ENCODE results near the gene GLDN. TPM values are rescaled to one million over a fixed set of nuclear protein-coding genes. Genes with fewer than 3 reads are reported as not detected.

The GLDN gene
- total RNA-seq, 2 donors from 2014 or later: 1.2 to 1.4 TPM

- WGBS: 88% methylated on average over 6 of the region's 6 CpGs
- Histone ChIP-seq H3K4me3 (no peak overlapping the region), H3K4me1 (replicated peaks) (no peaks in the 10 kb centered on the region), H3K27ac (no peak overlapping the region), H3K36me3 (no peaks in the 10 kb centered on the region), H3K9me3 (no peaks in the 10 kb centered on the region), H3K27me3 (replicated peaks; ENCODE audit: insufficient read depth) (no peaks in the 10 kb centered on the region)
- DNase-seq (ENCODE audit: low spot score): no peak
- intact Hi-C loops (cut with DNase I): no loop called here
- no peak for TF ChIP-seq CTCF (IDR thresholded peaks at IDR 0.05)
- TF ChIP-seq POLR2AphosphoS5 (IDR thresholded peaks at IDR 0.05): no peak
- TF ChIP-seq POLR2A (IDR thresholded peaks at IDR 0.05): no peak
These were observed 108.5 kb downstream of the GLDN start for GRCh38 chr15:51450001-51450400.

Small RNAs within 50 kb of the gene (microRNA-seq; reads per million reads assigned to microRNA genes)
- not detected for gene MIR7973-1
- gene MIR7973-2: not detected

Small RNAs within 50 kb of the gene (small RNA-seq; reads per million reads assigned to genes)
- gene AC020891.4: 0 reads per million in 2 donors
- 0 reads per million in 2 donors for gene MIR7973-1

Other genes with a start within 250 kb of the GLDN start
- gene TNFAIP8L3, start 246.7 kb upstream of the GLDN start, total RNA-seq: 1 to 10 TPM in 1 of 2 donors, under 1 TPM in 1; 0.87 to 3.5 TPM
- gene CYP19A1, start 3.1 kb upstream of the GLDN start, total RNA-seq: 1 to 10 TPM in 1 of 2 donors, not detected in 1; 4.4 TPM

Measured in prostate gland (tissue), 2 donors.